Measurements from ENCODE around the gene SNCAIP.
A peak's percentile ranks its signal among the peaks of the same experiment; 100 is the strongest.

Gene SNCAIP

DNA sequence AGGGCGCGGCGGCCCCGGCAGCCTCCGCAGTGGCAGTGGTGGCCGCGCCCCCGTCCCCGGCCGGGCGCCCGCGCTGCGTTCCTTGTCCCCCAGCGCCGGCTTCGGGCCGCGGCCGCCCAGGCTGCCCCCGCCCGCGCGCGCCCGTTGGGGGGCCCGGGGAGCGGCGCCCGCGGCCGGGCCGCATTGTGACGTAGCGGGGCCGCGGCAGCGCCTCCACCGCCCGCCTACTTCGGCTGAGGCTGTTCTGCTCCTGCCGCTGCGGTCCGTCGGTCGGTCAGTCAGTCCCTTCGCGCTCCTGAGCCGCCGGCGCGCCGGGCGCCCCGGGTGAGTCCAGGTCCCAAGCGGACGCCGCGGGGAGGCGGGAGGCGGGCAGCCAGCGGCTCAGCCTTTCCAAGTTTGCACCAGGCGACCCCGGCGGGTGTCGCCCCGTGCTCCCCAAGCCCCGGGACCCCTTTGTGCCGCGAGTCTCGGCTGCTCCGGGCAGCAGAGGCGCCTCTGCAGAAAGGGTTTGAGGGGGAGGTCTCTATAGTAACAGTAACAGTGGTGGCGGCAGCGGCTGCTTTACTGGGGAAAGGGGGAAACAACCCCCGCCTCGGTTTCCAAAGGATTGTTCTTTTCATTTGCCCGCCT is at the start of gene SNCAIP:
TSS of gene SNCAIP (plus strand) at position 277 of the 630 bp plus-strand sequence. CDS start 78,898 bp downstream, outside the sequence.
- FAIRE-seq, result no peak
- DNase-seq (ENCODE audit: low spot score), result no peak

GRCh38 chr5:122263352-122264030 is 48.5 kb upstream of the SNCAIP start:
- DNase-seq (ENCODE audit: low spot score), result no peak
- no peak for FAIRE-seq

DNA sequence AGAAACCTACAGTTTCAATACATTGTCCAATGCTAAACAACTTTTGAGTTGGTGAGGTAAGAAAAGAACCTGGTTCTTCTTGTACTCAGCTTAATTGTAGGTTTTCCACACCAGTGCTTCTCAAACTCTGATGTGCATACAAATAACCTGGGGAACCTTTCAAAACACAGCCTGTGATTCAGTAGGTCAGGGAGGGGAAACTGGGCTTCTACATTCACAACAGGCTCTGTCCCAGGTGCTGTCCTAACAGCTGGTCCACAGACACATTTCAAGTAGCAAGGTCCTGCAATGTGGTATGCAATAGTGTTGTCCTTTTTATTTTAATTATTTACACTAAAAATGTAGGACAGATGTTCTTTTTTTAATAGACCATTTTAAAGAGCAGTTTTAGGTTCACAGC is 47.4 kb upstream of the SNCAIP start:
- DNase-seq (ENCODE audit: low spot score) (no peak), FAIRE-seq (no peak)

DNA sequence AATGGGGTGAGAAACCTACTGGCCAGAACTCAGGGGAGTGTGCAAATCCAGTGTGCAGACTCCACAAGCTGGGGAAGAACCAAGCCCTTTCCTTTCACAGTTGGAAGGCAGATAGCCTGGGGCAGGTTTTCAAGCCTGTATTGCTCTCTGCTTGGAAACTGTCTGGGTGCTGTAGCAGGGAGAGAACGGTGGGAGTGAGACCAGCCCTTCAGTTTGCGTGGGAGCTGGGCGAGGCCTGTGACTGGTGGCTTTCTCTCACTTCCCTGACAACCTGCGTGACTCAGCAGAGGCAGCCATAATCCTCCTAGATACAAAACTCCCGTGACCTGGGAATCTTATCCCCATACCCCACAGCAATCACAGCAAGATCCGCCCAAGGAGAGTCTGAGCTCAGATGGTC is 44.9 kb upstream of the SNCAIP start:
- FAIRE-seq, result no peak
- no peak for DNase-seq (ENCODE audit: low spot score)

DNA sequence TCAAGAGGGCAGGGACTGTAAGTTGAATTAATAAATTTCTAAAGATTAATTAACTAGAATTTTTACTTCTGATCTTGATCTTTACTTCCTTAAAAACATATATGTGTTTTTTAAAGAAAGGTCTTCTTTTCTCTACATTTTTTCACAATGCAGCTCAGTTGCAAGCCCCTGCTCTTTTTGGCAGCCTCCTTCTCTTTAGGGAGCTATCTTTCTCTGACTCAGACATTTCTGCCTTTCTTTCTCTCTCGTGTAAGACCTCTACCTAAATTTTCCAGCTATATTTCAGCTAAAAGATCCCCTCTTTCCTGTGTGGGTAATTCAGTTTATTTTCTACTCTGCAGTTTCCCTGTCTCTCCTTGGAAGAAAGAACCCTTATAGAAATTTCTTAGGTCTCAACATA is 38.3 kb upstream of the SNCAIP start:
- FAIRE-seq, result no peak
- DNase-seq (ENCODE audit: low spot score), result no peak

DNA sequence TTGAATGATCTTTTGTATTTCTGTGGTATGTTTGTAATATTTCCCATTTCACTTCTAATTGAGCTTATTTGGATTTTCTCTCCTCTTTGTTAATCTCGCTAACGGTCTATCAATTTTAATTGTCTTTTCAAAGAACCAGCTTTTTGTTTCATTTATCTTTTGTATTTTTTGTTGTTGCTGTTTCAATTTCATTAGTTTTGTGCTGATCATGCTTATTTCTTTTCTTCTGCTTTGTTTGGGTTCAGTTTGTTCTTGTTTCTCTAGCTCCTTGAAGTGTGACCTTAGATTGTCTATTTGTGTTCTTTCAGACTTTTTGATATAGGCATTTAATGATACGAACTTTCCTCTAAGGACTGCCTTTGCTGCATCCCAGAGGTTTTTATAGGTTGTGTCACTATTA is 28.4 kb upstream of the SNCAIP start:
- DNase-seq (ENCODE audit: low spot score), result no peak
- FAIRE-seq, result no peak

- no peak for FAIRE-seq
- no peak for DNase-seq (ENCODE audit: low spot score)
These were observed 25.5 kb upstream of the SNCAIP start for GRCh38 chr5:122286541-122286940.

GRCh38 chr5:122287101-122287500 is 24.9 kb upstream of the SNCAIP start:
- FAIRE-seq (no peak), DNase-seq (ENCODE audit: low spot score) (no peak)

DNA sequence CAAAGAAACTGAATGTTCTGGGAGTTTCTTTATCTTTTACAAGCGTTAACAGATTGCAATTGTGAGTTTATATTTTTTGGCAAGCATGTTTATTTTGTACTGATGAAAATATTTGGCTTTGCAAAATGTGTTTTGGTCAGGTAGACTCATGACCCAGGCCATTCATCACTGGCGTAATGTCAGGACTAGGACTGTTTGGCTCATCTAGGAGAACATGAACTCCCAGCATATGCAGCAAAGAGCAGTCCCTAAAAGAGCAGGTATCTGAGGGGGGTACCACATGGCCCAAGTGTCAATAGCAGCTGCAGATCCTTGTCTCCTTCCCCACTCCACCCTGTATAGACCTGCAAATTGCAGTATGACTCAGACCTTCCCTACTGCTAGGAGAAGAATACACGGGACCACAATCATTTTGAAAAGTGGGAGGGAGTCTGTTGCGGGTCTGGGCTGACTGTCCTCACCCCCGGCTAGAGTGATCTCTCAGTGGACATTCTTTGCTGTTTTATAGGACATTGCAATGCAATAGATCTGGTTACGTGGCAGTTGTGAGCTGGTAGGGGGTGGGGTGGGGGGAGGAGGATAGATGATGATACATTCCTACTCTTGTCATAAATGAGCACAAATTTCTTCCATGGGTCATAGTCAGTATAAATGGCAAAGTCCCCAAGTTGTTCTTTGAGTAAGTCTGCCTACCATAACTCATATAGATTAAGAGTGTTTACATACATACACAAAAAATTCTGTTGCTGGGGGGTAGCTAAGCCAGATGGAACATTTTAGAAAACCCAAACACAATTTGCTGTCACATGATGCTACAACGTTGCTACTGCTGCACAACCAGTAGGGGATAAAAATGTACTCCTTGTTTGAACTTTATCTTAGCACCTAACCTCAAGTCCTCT is 20.8 kb upstream of the SNCAIP start:
- FAIRE-seq, result peak; percentile 63

DNA sequence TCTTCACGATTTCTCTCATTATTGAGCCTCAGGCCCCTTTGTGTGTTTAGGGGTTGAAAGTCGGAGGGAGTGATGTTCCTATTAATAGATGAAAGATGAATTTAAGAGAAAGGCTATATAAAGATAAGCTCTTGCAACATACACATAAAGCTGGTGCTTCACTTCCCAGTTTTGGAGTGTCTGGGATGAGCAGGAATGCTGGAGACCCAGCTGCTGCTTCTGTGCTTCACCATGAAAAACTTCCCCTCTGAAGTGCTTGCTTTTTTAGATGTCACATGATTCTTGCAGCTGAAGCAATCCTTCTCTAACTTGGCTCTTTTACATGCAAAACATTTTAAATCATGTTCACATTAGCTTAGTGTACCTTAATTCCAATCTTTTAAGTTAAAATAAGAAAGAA is 19.7 kb upstream of the SNCAIP start:
- no peak for FAIRE-seq
- no peak for DNase-seq (ENCODE audit: low spot score)

More for the DNA sequence above, 20.8 kb upstream of the SNCAIP start:
- no peak for DNase-seq (ENCODE audit: low spot score)

- FAIRE-seq, result no peak
- DNase-seq (ENCODE audit: low spot score), result no peak
These were observed 16.9 kb upstream of the SNCAIP start for GRCh38 chr5:122295138-122295537.

- DNase-seq (ENCODE audit: low spot score) (no peak), FAIRE-seq (no peak)
These were observed 15.2 kb upstream of the SNCAIP start for GRCh38 chr5:122296871-122297270.

DNA sequence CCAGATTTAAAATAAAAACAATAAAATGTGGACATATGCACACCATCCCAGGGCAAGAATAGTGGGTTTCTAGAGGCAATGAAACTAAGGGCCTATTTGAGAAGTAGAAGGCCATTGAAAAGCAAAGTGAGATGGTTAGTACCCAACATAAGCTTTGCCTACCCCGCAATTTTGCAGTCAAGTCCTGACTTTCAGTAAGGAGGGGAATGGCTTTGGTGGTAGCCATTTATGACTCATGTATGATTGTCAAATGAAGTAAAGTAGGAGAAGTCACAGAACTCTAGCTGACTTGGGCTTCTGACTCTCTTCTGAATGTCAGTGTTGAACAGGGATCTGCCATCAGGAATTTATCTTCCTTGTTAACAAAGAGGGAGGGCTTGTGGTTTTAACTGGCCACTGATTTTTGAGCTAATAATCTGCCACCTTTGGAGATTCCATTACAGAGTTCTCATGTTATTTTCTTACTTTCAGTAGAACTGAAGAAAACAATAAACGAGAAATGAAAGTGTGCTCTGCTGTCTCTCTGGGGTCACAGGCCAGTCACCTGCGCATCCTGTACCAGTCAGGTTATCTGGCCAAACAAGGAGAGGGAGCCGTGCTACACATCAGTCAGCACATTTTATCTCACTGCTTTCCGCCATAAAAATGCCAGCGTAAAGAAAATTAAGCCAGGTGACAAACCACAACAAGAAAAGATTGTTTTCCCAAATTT is 14.3 kb upstream of the SNCAIP start:
- no peak for DNase-seq (ENCODE audit: low spot score)
- FAIRE-seq, result no peak

DNA sequence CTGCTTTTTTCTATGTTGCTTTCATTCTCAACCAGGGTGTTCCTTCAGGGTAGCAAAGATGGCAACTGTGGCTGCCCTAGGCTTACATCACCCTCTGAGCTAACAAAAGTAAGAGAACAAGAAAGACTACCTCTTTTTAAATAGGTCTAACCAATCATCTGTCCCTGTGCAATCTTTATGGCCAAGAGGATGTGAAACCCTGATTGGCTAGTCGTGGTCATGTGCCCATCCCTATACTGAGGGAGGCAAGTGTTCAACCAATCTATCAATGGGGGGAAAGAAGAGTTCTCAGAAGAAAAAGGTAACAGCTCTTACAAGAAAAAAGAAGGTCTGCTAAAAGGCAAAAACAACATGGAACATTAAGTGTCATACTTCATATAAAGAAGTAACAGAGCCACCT is 11.7 kb upstream of the SNCAIP start:
- FAIRE-seq, result no peak
- DNase-seq (ENCODE audit: low spot score), result no peak

GRCh38 chr5:122301016-122301415 is 11.0 kb upstream of the SNCAIP start:
- DNase-seq (ENCODE audit: low spot score) (no peak), FAIRE-seq (no peak)

DNA sequence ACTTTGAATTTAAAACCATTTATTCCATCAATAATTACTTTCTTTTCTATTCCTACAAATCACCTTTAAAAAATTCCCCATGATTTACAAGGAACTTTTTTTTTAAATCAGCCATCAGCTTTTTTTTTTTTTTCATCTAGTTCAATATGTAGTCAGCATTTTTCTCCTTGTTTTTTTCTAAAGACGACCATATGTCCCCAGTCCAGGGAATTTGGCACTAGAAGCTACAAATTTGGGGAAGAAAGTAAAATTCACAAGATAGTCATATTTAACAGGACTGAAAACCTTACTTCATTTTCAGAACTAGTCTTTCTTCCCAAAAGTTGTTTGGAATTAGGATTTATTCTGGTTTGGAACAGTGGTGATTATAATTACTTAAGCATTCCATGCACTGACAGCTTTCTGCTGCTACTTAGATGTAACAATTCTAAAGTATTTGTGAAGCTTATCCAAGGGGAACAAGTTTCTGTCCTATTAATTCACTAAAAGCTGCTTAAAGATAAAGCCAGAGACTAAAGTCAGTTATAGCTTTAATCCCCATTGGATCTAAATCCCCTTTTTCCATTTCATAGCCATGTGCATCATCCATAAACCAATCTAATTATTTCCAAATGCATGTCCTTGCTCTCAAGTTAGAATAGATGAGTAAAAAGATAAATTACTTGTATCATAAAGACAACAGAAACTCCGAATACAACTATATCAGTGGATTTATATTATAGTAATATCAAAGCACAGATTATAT is 7.4 kb upstream of the SNCAIP start:
- FAIRE-seq, result no peak
- no peak for DNase-seq (ENCODE audit: low spot score)

DNA sequence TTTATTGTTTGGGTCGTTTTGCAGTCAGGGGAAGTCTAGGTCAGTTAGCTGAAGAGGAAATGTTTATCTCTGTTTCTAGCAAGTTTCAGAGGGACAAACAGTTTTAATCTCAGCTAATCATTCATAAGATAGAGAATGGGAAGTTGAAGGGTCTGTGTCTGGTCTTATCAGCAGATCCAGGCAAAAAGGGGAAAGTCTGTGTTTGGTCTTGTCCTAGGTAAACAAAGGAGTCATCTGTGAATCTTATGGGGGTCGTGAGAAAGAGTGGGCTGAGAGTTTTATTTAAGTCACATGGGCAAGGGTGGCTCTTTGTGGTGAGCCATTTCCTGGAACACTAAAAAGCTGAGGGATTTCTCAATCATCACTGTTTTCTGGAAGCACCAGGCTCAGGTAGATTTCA is 5.6 kb upstream of the SNCAIP start:
- FAIRE-seq (no peak), DNase-seq (ENCODE audit: low spot score) (no peak)

GRCh38 chr5:122310889-122311288 is 1.1 kb upstream of the SNCAIP start:
- FAIRE-seq (no peak), DNase-seq (ENCODE audit: low spot score) (no peak)

GRCh38 chr5:122311497-122311960 is 508 bp upstream of the SNCAIP start:
- DNase-seq (ENCODE audit: low spot score) (no peak), FAIRE-seq (no peak)

GRCh38 chr5:122312591-122313406 is 762 bp downstream of the SNCAIP start:
- DNase-seq (ENCODE audit: low spot score), result no peak
- no peak for FAIRE-seq
